ENCODE results near the gene EXPH5.

- TF ChIP-seq CTCF (IDR thresholded peaks at IDR 0.05) = no peak
- TF ChIP-seq POLR2AphosphoS5 (IDR thresholded peaks at IDR 0.05) = no peak
- no peak for TF ChIP-seq EP300 (IDR thresholded peaks at IDR 0.05)
Measured at GRCh38 chr11:108516125-108516524, 77.4 kb downstream of the EXPH5 start.

All from esophagus muscularis mucosa (tissue), 4 donors.